Measurements from ENCODE around the gene SELPLG. TPM values are rescaled to one million over a fixed set of nuclear protein-coding genes. Genes with fewer than 3 reads are reported as not detected.

The SELPLG gene
- polyA plus RNA-seq, 1 donor from 2014 or later = 0.62 TPM

GRCh38 chr12:108616359-108616758 lies 17.3 kb downstream of the SELPLG start:
- H3K36me3 ChIP-seq (ENCODE audit: insufficient read depth, low read length) = no peaks in the 10 kb centered on the region
- no peak overlapping the region for H3K4me3 ChIP-seq (ENCODE audit: low read length)
- no peaks in the 10 kb centered on the region for H3K27me3 ChIP-seq (ENCODE audit: insufficient read depth, low read depth, low read length)
- no peak overlapping the region for H3K27ac ChIP-seq (ENCODE audit: low read length)
- H3K9me2 ChIP-seq (ENCODE audit: insufficient read depth, low read length) = no peaks in the 10 kb centered on the region
- H3K9ac ChIP-seq (ENCODE audit: low read length) = no peak overlapping the region
- no peak overlapping the region for H3K4me2 ChIP-seq (ENCODE audit: low read length)
- no peaks in the 10 kb centered on the region for H3K9me3 ChIP-seq (ENCODE audit: low read length)
- no peaks in the 10 kb centered on the region for H3F3A ChIP-seq (ENCODE audit: insufficient read depth, low read length, poor library complexity, severe bottlenecking)
- no peak for TF ChIP-seq REST (IDR thresholded peaks at IDR 0.05; ENCODE audit: borderline replicate concordance)
- no peak for TF ChIP-seq CTCF (IDR thresholded peaks at IDR 0.05; ENCODE audit: poor library complexity, severe bottlenecking)
- TF ChIP-seq RAD21 (conservative IDR thresholded peaks at IDR 0.05) = no peak
- H2AFZ ChIP-seq (ENCODE audit: low read depth, low read length) = no peak overlapping the region
- H4K20me1 ChIP-seq (ENCODE audit: insufficient read depth) = no peaks in the 10 kb centered on the region
- no peaks in the 10 kb centered on the region for H3K79me2 ChIP-seq (replicated peaks; ENCODE audit: insufficient read depth, low read length)

- H3K9me3 ChIP-seq (ENCODE audit: low read length) = no peaks in the 10 kb centered on the region
- no peaks in the 10 kb centered on the region for H3K79me2 ChIP-seq (replicated peaks; ENCODE audit: insufficient read depth, low read length)
- no peaks in the 10 kb centered on the region for H3K27me3 ChIP-seq (ENCODE audit: insufficient read depth, low read depth, low read length)
- H3K4me2 ChIP-seq (ENCODE audit: low read length) = no peak overlapping the region
- H3K27ac ChIP-seq (ENCODE audit: low read length) = no peak overlapping the region
- TF ChIP-seq TAF1 (IDR thresholded peaks at IDR 0.05; ENCODE audit: low read depth) (no peak), SMC3 (conservative IDR thresholded peaks at IDR 0.05; ENCODE audit: poor library complexity) (no peak), POLR2AphosphoS5 (IDR thresholded peaks at IDR 0.05) (no peak), REST (IDR thresholded peaks at IDR 0.05; ENCODE audit: borderline replicate concordance) (no peak), MXI1 (conservative IDR thresholded peaks at IDR 0.05; ENCODE audit: poor library complexity, severe bottlenecking) (no peak), EZH2 (IDR thresholded peaks at IDR 0.05; ENCODE audit: borderline replicate concordance, insufficient read depth, low read length, poor library complexity, severe bottlenecking) (no peak), EP300 (conservative IDR thresholded peaks at IDR 0.05; ENCODE audit: poor library complexity, severe bottlenecking) (no peak), RAD21 (conservative IDR thresholded peaks at IDR 0.05) (no peak), CTCF (IDR thresholded peaks at IDR 0.05; ENCODE audit: poor library complexity, severe bottlenecking) (no peak)
- no peak overlapping the region for H2AFZ ChIP-seq (ENCODE audit: low read depth, low read length)
- no peaks in the 10 kb centered on the region for H3F3A ChIP-seq (ENCODE audit: insufficient read depth, low read length, poor library complexity, severe bottlenecking)
- H3K36me3 ChIP-seq (ENCODE audit: insufficient read depth, low read length) = no peaks in the 10 kb centered on the region
- H4K20me1 ChIP-seq (ENCODE audit: insufficient read depth) = no peaks in the 10 kb centered on the region
- no peaks in the 10 kb centered on the region for H3K9me2 ChIP-seq (ENCODE audit: insufficient read depth, low read length)
- no peak overlapping the region for H3K9ac ChIP-seq (ENCODE audit: low read length)
- no peak overlapping the region for H3K4me3 ChIP-seq (ENCODE audit: low read length)
Measured at GRCh38 chr12:108615918-108616317, 17.8 kb downstream of the SELPLG start.
